ENCODE results near the gene PLCXD3. TPM values are rescaled to one million over a fixed set of nuclear protein-coding genes. Genes with fewer than 3 reads are reported as not detected.

PLCXD3 gene
- total RNA-seq, 3 donors from 2014 or later: 0.29 to 1.6 (median 1.2) TPM

GRCh38 chr5:41539454-41539853 lies 29.1 kb upstream of the PLCXD3 start:
- DNase-seq: no peak
- H3K4me1 ChIP-seq (ENCODE audit: low read depth): no peaks in the 10 kb centered on the region
- ATAC-seq: no peak

GRCh38 chr5:41537581-41537980 lies 27.2 kb upstream of the PLCXD3 start:
- ATAC-seq (no peak), DNase-seq (no peak)
- TF ChIP-seq, protein P1, sequence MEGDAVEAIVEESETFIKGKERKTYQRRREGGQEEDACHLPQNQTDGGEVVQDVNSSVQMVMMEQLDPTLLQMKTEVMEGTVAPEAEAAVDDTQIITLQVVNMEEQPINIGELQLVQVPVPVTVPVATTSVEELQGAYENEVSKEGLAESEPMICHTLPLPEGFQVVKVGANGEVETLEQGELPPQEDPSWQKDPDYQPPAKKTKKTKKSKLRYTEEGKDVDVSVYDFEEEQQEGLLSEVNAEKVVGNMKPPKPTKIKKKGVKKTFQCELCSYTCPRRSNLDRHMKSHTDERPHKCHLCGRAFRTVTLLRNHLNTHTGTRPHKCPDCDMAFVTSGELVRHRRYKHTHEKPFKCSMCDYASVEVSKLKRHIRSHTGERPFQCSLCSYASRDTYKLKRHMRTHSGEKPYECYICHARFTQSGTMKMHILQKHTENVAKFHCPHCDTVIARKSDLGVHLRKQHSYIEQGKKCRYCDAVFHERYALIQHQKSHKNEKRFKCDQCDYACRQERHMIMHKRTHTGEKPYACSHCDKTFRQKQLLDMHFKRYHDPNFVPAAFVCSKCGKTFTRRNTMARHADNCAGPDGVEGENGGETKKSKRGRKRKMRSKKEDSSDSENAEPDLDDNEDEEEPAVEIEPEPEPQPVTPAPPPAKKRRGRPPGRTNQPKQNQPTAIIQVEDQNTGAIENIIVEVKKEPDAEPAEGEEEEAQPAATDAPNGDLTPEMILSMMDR (IDR thresholded peaks at IDR 0.05): no peak
- Histone ChIP-seq H3K36me3 (ENCODE audit: low read depth) (no peaks in the 10 kb centered on the region), H3K4me1 (ENCODE audit: low read depth) (no peaks in the 10 kb centered on the region), H3K4me3 (no peak overlapping the region), H3K9me3 (no peaks in the 10 kb centered on the region)
- intact Hi-C loops (cut with DNase I, micrococcal nuclease): no loop called here

More at GRCh38 chr5:41539454-41539853, 29.1 kb upstream of the PLCXD3 start:
- Histone ChIP-seq H3K4me3 (no peak overlapping the region), H3K36me3 (ENCODE audit: low read depth) (no peaks in the 10 kb centered on the region), H3K9me3 (no peaks in the 10 kb centered on the region)
- TF ChIP-seq, protein P1 (IDR thresholded peaks at IDR 0.05): no peak
- intact Hi-C loops (cut with DNase I, micrococcal nuclease): no loop called here

DNA sequence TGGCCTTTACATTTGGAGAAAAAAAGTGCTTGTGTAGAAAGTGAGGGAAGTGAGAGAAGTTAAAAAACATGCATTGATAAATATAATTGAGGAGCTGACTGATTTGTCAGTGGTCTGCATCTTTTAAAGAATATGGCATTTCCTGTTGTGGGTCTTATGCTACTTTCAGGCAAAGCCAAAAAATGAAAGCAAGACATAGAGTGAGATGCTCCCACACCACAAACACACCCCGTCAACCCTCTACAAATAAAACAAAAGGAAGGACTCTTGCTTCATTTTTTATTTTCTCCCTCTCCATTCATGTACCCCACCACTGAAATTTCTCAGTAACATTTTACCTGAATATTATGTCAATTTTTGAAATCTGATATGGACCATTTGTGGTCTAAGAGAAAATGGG lies 22.1 kb upstream of the PLCXD3 start:
- ATAC-seq: no peak
- TF ChIP-seq, protein P1 (IDR thresholded peaks at IDR 0.05): no peak
- H3K9me3 ChIP-seq: no peaks in the 10 kb centered on the region
- H3K4me3 ChIP-seq: no peak overlapping the region
- no peaks in the 10 kb centered on the region for H3K36me3 ChIP-seq (ENCODE audit: low read depth)
- DNase-seq: no peak
- no peaks in the 10 kb centered on the region for H3K4me1 ChIP-seq (ENCODE audit: low read depth)
- intact Hi-C loops (cut with DNase I, micrococcal nuclease): no loop called here

DNA sequence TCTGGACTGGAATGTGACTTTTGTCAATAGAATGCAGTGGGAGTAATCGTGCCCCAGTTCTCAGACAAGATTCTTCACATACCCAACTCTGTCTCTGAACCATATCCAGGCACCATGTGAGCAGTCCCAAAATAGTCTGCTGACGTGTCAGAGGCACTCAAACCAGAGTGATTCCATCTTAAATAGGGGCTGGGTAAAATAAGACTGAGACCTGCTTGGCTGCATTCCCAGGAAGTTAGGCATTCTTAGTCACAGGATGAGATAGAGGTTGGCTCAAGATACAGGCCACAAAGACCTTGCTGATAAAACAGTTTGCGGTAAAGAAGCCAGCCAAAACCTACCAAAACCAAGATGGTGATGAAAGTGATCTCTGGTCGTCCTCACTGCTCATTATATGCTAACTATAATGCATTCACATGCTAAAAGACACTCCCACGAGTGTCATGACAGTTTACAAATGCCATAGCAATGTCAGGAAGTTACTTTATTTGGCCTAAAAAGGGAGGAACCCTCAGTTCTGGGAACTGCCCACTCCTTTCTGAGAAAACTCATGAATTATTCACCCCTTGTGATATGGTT lies 16.9 kb upstream of the PLCXD3 start:
- DNase-seq (no peak), ATAC-seq (no peak)
- TF ChIP-seq, protein P1 (IDR thresholded peaks at IDR 0.05): no peak
- H3K4me3 ChIP-seq: no peak overlapping the region
- H3K9me3 ChIP-seq: no peaks in the 10 kb centered on the region
- no peaks in the 10 kb centered on the region for H3K4me1 ChIP-seq (ENCODE audit: low read depth)
- intact Hi-C loops (cut with DNase I, micrococcal nuclease): no loop called here
- H3K36me3 ChIP-seq (ENCODE audit: low read depth): no peaks in the 10 kb centered on the region

DNA sequence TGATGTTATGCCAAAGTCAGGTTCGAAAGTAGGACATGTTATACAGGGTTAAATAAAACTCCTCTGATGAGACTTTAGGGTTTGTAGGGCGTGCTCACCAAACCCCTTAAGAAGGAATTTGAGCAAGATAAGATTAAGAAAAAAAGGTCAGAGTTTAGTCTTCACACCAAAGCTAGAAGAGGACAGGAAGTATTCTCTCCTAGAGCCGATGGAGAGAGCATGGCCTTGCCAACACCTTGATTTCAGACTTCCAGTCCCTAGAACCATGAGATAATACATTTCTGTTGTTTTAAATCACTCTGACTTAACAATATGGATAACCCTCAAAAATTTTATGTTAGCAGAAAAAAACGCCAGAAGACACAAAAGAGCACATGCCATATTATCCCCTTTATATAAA lies 16.3 kb upstream of the PLCXD3 start:
- ATAC-seq (no peak), DNase-seq (no peak)
- H3K36me3 ChIP-seq (ENCODE audit: low read depth): no peaks in the 10 kb centered on the region
- TF ChIP-seq, protein P1 (IDR thresholded peaks at IDR 0.05): no peak
- H3K9me3 ChIP-seq: no peaks in the 10 kb centered on the region
- intact Hi-C loops (cut with DNase I, micrococcal nuclease): no loop called here
- no peaks in the 10 kb centered on the region for H3K4me1 ChIP-seq (ENCODE audit: low read depth)
- H3K4me3 ChIP-seq: no peak overlapping the region

DNA sequence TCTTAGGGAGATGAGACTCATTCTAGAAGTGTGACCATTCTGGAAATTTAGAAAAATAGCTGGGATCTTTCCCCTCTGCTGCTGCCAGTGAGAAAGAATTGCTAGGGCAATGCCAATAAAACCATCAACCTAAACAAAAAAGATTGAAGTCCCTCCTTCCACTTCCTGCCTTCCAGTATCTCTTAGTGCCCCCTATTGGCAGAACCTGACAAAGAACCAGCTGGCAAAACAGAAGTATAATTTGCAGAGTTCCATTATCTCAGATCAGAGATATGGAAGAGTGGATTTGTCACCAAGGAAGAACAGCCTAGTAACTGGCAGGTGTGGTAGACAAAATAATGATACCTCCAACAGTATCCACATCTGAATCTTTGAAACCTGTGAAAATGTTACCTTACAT lies 13.8 kb upstream of the PLCXD3 start:
- intact Hi-C loops (cut with DNase I, micrococcal nuclease): no loop called here
- no peak for ATAC-seq
- Histone ChIP-seq H3K4me1 (ENCODE audit: low read depth) (no peaks in the 10 kb centered on the region), H3K4me3 (no peak overlapping the region), H3K9me3 (no peaks in the 10 kb centered on the region), H3K36me3 (ENCODE audit: low read depth) (no peaks in the 10 kb centered on the region)
- TF ChIP-seq, protein P1 (IDR thresholded peaks at IDR 0.05): no peak
- peak in 1 of 3 donors; percentile 19 for DNase-seq
